B cell (primary cell): Measurements from ENCODE around the gene TMEM92.

ENCODE experiments used
- EZH2 ChIP-seq: IDR thresholded peaks from 2 replicates; pipeline ENCODE4 v1.6.1; 2012; ENCODE audit warnings: borderline replicate concordance, low read depth, mild to moderate bottlenecking, moderate library complexity, low read length; ENCODE audit not compliant: insufficient read depth, poor library complexity, severe bottlenecking
- TF ChIP-seq, protein P1 (sequence below): fragments of 200-600 bp; IDR thresholded peaks from one replicate; pipeline ENCODE4 v1.8.0; 2022; ENCODE audit warnings: antibody characterized with exemption, mild to moderate bottlenecking

DNA sequence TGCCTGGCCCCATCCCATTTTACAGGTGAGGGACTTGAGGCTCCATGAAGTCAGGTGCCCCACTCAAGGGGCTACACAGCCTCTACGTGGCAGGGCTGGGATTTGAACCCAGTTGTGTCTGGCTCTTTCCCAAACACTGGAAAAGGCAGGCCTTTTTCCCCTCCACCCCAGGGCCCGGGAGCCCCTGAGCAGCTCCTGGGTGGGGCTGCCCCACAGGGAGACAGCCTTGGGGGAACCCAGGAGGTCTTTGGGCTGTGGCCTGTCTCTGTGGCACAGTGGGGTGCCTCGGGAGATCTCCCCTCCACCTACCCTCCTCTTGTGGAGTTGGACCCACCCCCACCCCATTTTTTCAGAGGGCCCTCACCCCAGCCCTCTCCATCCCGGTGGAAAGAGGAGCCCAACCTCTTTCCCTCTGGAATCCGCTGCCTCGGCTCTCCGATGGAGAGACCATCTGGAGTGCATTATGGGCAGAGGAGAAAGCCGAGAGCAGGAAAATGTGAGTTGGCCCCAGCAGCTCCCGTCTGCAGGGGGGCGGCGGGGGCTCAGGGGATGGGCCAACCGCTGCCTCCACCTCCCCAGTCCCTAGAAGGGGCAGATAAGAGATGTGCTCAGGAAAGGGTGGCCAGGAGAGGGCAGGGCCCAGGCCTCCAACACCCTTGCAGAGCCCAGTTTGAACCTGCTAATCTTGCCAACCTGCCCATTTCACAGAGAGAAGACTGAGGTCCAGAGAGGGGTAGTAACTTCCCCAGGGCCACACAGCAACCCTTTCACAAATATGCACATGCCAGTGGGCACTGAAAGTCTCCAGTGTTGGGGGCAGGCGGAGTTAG lies 15.4 kb upstream of the TMEM92 start:
- TF ChIP-seq, protein P1, sequence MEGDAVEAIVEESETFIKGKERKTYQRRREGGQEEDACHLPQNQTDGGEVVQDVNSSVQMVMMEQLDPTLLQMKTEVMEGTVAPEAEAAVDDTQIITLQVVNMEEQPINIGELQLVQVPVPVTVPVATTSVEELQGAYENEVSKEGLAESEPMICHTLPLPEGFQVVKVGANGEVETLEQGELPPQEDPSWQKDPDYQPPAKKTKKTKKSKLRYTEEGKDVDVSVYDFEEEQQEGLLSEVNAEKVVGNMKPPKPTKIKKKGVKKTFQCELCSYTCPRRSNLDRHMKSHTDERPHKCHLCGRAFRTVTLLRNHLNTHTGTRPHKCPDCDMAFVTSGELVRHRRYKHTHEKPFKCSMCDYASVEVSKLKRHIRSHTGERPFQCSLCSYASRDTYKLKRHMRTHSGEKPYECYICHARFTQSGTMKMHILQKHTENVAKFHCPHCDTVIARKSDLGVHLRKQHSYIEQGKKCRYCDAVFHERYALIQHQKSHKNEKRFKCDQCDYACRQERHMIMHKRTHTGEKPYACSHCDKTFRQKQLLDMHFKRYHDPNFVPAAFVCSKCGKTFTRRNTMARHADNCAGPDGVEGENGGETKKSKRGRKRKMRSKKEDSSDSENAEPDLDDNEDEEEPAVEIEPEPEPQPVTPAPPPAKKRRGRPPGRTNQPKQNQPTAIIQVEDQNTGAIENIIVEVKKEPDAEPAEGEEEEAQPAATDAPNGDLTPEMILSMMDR: no peak
- no peak for TF ChIP-seq EZH2
